ENCODE measurements around the gene NTN4.
A peak's percentile ranks its signal among the peaks of the same experiment; 100 is the strongest.
"Not testable (repeated sequence)": the region's sequence is repeated elsewhere in the genome, so short reads cannot be mapped to it uniquely, and the experiment has no call there.

NTN4 gene

GRCh38 chr12:95830335-95831089 lies 39.9 kb upstream of the NTN4 start:
- TF ChIP-seq CTCF (conservative IDR thresholded peaks at IDR 0.05; ENCODE audit: control insufficient read depth, insufficient read depth, low read depth, low read length), result no peak
- DNase-seq (ENCODE audit: low read depth), result no peak

GRCh38 chr12:95829395-95829794 lies 38.8 kb upstream of the NTN4 start:
- DNase-seq (ENCODE audit: low read depth), result no peak
- no peak overlapping the region for H3K4me3 ChIP-seq (ENCODE audit: control insufficient read depth, low read depth, low read length)
- no peak for TF ChIP-seq CTCF (conservative IDR thresholded peaks at IDR 0.05; ENCODE audit: control insufficient read depth, insufficient read depth, low read depth, low read length)

More at GRCh38 chr12:95830335-95831089, 39.9 kb upstream of the NTN4 start:
- H3K4me3 ChIP-seq (ENCODE audit: control insufficient read depth, low read depth, low read length), result no peak overlapping the region

GRCh38 chr12:95820096-95820703 lies 29.6 kb upstream of the NTN4 start:
- peak; percentile 66 for DNase-seq (ENCODE audit: low read depth)
- H3K4me3 ChIP-seq (ENCODE audit: control insufficient read depth, low read depth, low read length), result no peak overlapping the region

GRCh38 chr12:95815632-95816212 lies 25.2 kb upstream of the NTN4 start:
- H3K4me3 ChIP-seq (ENCODE audit: control insufficient read depth, low read depth, low read length), result no peak overlapping the region
- peak; percentile 56 for DNase-seq (ENCODE audit: low read depth)
- peak; percentile 77 for TF ChIP-seq CTCF (conservative IDR thresholded peaks at IDR 0.05; ENCODE audit: control insufficient read depth, insufficient read depth, low read depth, low read length)

More at GRCh38 chr12:95820096-95820703, 29.6 kb upstream of the NTN4 start:
- peak; percentile 67 for TF ChIP-seq CTCF (conservative IDR thresholded peaks at IDR 0.05; ENCODE audit: control insufficient read depth, insufficient read depth, low read depth, low read length)

GRCh38 chr12:95812155-95812554 lies 21.6 kb upstream of the NTN4 start:
- H3K4me3 ChIP-seq (ENCODE audit: control insufficient read depth, low read depth, low read length); DNase-seq (ENCODE audit: low read depth): not testable (repeated sequence)

GRCh38 chr12:95810411-95810810 lies 19.8 kb upstream of the NTN4 start:
- TF ChIP-seq CTCF (conservative IDR thresholded peaks at IDR 0.05; ENCODE audit: control insufficient read depth, insufficient read depth, low read depth, low read length), result no peak
- H3K4me3 ChIP-seq (ENCODE audit: control insufficient read depth, low read depth, low read length), result no peak overlapping the region
- DNase-seq (ENCODE audit: low read depth), result no peak

- H3K4me3 ChIP-seq (ENCODE audit: control insufficient read depth, low read depth, low read length), result no peak overlapping the region
- TF ChIP-seq CTCF (conservative IDR thresholded peaks at IDR 0.05; ENCODE audit: control insufficient read depth, insufficient read depth, low read depth, low read length), result no peak
- DNase-seq (ENCODE audit: low read depth), result no peak
Observed at GRCh38 chr12:95809000-95809680, 18.6 kb upstream of the NTN4 start.
